Keratinocyte (primary cell): ENCODE results near the gene DNAJC7. TPM values are rescaled to one million over a fixed set of nuclear protein-coding genes. Genes with fewer than 3 reads are reported as not detected.

ENCODE experiments used
- DNase-seq: peaks from one replicate; pipeline ENCODE4 v3.0.0-alpha.2; 2011; ENCODE audit warnings: low read depth, missing footprints, low spot score
- FAIRE-seq: peaks from 2 replicates; lab custom pipeline; 2011; peaks lifted over from hg19 to GRCh38; lab: Jason Lieb, UNC
- H2AFZ ChIP-seq: 2 replicates; pipeline ENCODE4 v1.6.0; 2012; ENCODE audit warnings: low read length, control low read depth, inconsistent platforms; ENCODE audit not compliant: control insufficient read depth
- H3K27ac ChIP-seq: 2 replicates; pipeline ENCODE4 v1.5.1; 2011; ENCODE audit warnings: low read length; ENCODE audit not compliant: control insufficient read depth, insufficient read depth
- H3K27me3 ChIP-seq: 3 replicates; pipeline ENCODE4 v1.6.0; 2011; ENCODE audit warnings: low read length; ENCODE audit not compliant: control insufficient read depth, insufficient read depth; ENCODE audit errors: extremely low read depth
- H3K36me3 ChIP-seq, 2 experiments: 2 replicates in 1 of 2; 3 replicates in 1 of 2; pipeline ENCODE4 v1.5.1; 2011; ENCODE audit warnings: low read length in 2 of 2, mild to moderate bottlenecking in 1 of 2; ENCODE audit not compliant: control insufficient read depth in 2 of 2, insufficient read depth in 2 of 2; ENCODE audit errors: extremely low read depth in 1 of 2
- H3K4me1 ChIP-seq: 3 replicates; pipeline ENCODE4 v1.5.1; 2011; ENCODE audit warnings: low read length; ENCODE audit not compliant: control insufficient read depth, insufficient read depth; ENCODE audit errors: extremely low read depth
- H3K4me2 ChIP-seq: 3 replicates; pipeline ENCODE4 v1.6.0; 2011; ENCODE audit warnings: low read depth, low read length; ENCODE audit not compliant: control insufficient read depth, insufficient read depth; ENCODE audit errors: extremely low read depth
- H3K4me3 ChIP-seq, 3 experiments: fragments of 200-600 bp in 1 of 3; sonication (generic) in 1 of 3; 2 replicates in 2 of 3; 3 replicates in 1 of 3; pipeline ENCODE4 v1.5.1; 2011 to 2016; ENCODE audit warnings: low read length in 3 of 3, mild to moderate bottlenecking in 3 of 3, control low read depth in 2 of 3, inconsistent platforms in 1 of 3, low read depth in 1 of 3, mixed read lengths in 1 of 3, mixed run types in 1 of 3, moderate library complexity in 1 of 3; ENCODE audit not compliant: control insufficient read depth in 2 of 3, insufficient read depth in 2 of 3; ENCODE audit errors: extremely low read depth in 1 of 3
- H3K79me2 ChIP-seq: 2 replicates; pipeline ENCODE4 v1.6.0; 2012; ENCODE audit warnings: low read length; ENCODE audit not compliant: control insufficient read depth, insufficient read depth
- H3K9ac ChIP-seq: 3 replicates; pipeline ENCODE4 v1.6.0; 2011; ENCODE audit warnings: low read length; ENCODE audit not compliant: control insufficient read depth, insufficient read depth; ENCODE audit errors: extremely low read depth
- H3K9me1 ChIP-seq: 3 replicates; pipeline ENCODE4 v1.6.0; 2011; ENCODE audit warnings: low read length; ENCODE audit not compliant: control insufficient read depth, insufficient read depth; ENCODE audit errors: extremely low read depth
- H3K9me3 ChIP-seq: 2 replicates; pipeline ENCODE4 v1.5.1; 2012; ENCODE audit warnings: low read depth, low read length; ENCODE audit not compliant: control insufficient read depth
- H4K20me1 ChIP-seq: 3 replicates; pipeline ENCODE4 v1.6.0; 2011; ENCODE audit warnings: low read length; ENCODE audit not compliant: control insufficient read depth, insufficient read depth; ENCODE audit errors: extremely low read depth
- EZH2 ChIP-seq: IDR thresholded peaks from one replicate; pipeline ENCODE4 v1.6.1; 2012; ENCODE audit warnings: inconsistent platforms, mild to moderate bottlenecking, low read length, moderate library complexity
- dilution Hi-C: fragments of 300-500 bp; cut with MboI; formaldehyde crosslinking; loops from one replicate; pipeline ENCODE4 v1.7.0; 2020; ENCODE audit warnings: low sequenced_read_pairs; ENCODE audit not compliant: extremely low pct_ligation_motif_present
- polyA plus RNA-seq, 5 experiments: library from polyadenylated mRNA; depleted of rRNA in 3 of 5; stranded (reverse) in 3 of 5; stranded (forward) in 1 of 5; unstranded in 1 of 5; fragments of >200 nt; gene quantifications; 1 replicate in 1 of 5; 2 replicates in 3 of 5; 3 replicates in 1 of 5; pipeline versions ENCODE4 v1.2.1 to v1.2.3, GENCODE V29; 2011 to 2012; ENCODE audit warnings: missing spikeins in 2 of 5, low read depth in 1 of 5, low replicate concordance in 1 of 5
- TF ChIP-seq, protein P1 (sequence below), 3 experiments: IDR thresholded peaks in 1 of 3; conservative IDR thresholded peaks in 1 of 3; optimal IDR thresholded peaks in 1 of 3; 2 replicates in 2 of 3; 3 replicates in 1 of 3; pipeline versions ENCODE3 to v1.5.1; 2011; ENCODE audit warnings: low read length in 3 of 3, mild to moderate bottlenecking in 3 of 3, moderate library complexity in 2 of 3, control low read depth in 1 of 3, inconsistent platforms in 1 of 3; ENCODE audit not compliant: insufficient read depth in 2 of 3; ENCODE audit errors: extremely low read depth in 1 of 3

The DNAJC7 gene
- polyA plus RNA-seq, 1 donor (not counting 4 experiments of a cell fraction or from before 2014, with no cell fraction given) = 82.5 TPM

DNA sequence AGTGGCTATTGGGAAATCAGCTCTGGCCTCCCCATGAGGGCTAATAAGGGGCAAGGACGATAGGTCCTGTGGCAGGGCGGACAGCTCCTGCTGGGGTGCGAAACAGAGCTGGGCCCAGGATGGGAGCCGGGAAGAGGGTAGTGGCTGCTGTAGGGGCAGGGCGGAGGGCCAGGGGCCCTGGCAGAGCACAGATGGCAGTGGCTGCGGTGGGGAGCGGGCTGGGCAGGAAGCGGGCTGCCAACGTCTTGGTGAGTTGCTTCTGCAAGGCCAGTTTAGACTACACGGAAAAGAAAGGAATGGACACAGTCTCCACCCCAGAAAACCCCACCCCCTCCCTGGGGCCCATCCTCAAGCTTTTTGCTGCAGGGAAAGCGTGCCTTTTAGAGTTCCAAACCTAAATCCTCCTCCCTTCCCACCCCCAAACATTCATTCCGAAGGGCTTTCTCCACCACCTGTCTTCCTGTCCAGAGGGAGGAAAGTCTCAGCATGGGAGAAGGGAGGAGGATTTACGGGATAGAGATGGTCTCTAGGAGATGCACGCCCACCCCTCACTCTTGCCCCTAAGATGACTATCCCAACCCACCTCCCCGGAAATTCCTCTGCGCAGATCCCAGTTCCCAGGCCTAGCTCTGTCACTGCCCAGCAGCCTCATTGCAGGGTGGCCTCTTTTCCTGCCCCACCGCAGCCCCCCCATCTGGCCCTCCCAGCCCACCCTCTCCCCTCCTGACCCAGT, 9.8 kb upstream of the DNAJC7 start:
- TF ChIP-seq, protein P1, sequence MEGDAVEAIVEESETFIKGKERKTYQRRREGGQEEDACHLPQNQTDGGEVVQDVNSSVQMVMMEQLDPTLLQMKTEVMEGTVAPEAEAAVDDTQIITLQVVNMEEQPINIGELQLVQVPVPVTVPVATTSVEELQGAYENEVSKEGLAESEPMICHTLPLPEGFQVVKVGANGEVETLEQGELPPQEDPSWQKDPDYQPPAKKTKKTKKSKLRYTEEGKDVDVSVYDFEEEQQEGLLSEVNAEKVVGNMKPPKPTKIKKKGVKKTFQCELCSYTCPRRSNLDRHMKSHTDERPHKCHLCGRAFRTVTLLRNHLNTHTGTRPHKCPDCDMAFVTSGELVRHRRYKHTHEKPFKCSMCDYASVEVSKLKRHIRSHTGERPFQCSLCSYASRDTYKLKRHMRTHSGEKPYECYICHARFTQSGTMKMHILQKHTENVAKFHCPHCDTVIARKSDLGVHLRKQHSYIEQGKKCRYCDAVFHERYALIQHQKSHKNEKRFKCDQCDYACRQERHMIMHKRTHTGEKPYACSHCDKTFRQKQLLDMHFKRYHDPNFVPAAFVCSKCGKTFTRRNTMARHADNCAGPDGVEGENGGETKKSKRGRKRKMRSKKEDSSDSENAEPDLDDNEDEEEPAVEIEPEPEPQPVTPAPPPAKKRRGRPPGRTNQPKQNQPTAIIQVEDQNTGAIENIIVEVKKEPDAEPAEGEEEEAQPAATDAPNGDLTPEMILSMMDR (optimal IDR thresholded peaks at IDR 0.05 in 1 of 3, IDR thresholded peaks at IDR 0.05 in 1 of 3, conservative IDR thresholded peaks at IDR 0.05 in 1 of 3; ENCODE audit: extremely low read depth in 1 of 3, insufficient read depth in 2 of 3, low read length in 3 of 3) = no peak
- TF ChIP-seq EZH2 = no peak

GRCh38 chr17:42025936-42026335, 8.7 kb upstream of the DNAJC7 start:
- TF ChIP-seq, protein P1 (optimal IDR thresholded peaks at IDR 0.05 in 1 of 3, IDR thresholded peaks at IDR 0.05 in 1 of 3, conservative IDR thresholded peaks at IDR 0.05 in 1 of 3; ENCODE audit: extremely low read depth in 1 of 3, insufficient read depth in 2 of 3, low read length in 3 of 3) = no peak
- no peak for TF ChIP-seq EZH2

More for the DNA sequence above, 9.8 kb upstream of the DNAJC7 start:
- Histone ChIP-seq H3K4me2 (no peak overlapping the region), H3K36me3 (peaks cover 16 to 21% of the 10 kb centered on the region in 2 experiments), H4K20me1 (no peaks in the 10 kb centered on the region), H3K4me3 (no peak overlapping the region), H3K27me3 (no peaks in the 10 kb centered on the region), H3K79me2 (peaks cover 3% of the 10 kb centered on the region), H2AFZ (no peak overlapping the region), H3K9me3 (no peaks in the 10 kb centered on the region), H3K9me1 (no peaks in the 10 kb centered on the region), H3K27ac (no peak overlapping the region), H3K4me1 (peaks cover 8% of the 10 kb centered on the region), H3K9ac (no peak overlapping the region)
- dilution Hi-C loops = no loop called here
- FAIRE-seq (no peak), DNase-seq (no peak)

More at GRCh38 chr17:42025936-42026335, 8.7 kb upstream of the DNAJC7 start:
- no peaks in the 10 kb centered on the region for H4K20me1 ChIP-seq
- no peak overlapping the region for H3K4me3 ChIP-seq
- no peak for FAIRE-seq
- no peak overlapping the region for H3K9ac ChIP-seq
- no peak overlapping the region for H2AFZ ChIP-seq
- H3K9me3 ChIP-seq = no peaks in the 10 kb centered on the region
- peaks cover 11% of the 10 kb centered on the region for H3K79me2 ChIP-seq
- peaks cover 16 to 29% of the 10 kb centered on the region in 2 experiments for H3K36me3 ChIP-seq
- DNase-seq = no peak
- H3K9me1 ChIP-seq = no peaks in the 10 kb centered on the region
- peaks cover 13% of the 10 kb centered on the region for H3K4me1 ChIP-seq
- no peaks in the 10 kb centered on the region for H3K27me3 ChIP-seq
- dilution Hi-C loops = no loop called here
- no peak overlapping the region for H3K4me2 ChIP-seq
- no peak overlapping the region for H3K27ac ChIP-seq
